EL (cell line): ENCODE results near the gene ARL16.

ENCODE experiments used
- DNase-seq: peaks from one replicate; pipeline ENCODE4 v3.0.0-alpha.2; 2016

Gene ARL16

GRCh38 chr17:81683584-81684441 lies at the start of gene ARL16, which contains the start of gene HGS:
TSS of gene ARL16 (minus strand) at chr17:81683797. CDS start at chr17:81683753, 44 bp downstream.
TSS of gene HGS (plus strand) at chr17:81684011. CDS start at chr17:81684067, 56 bp downstream.
- DNase-seq = peak; percentile 99

GRCh38 chr17:81727324-81728031 lies 43.9 kb upstream of the ARL16 start:
- DNase-seq = no peak

GRCh38 chr17:81726004-81726403 lies 42.4 kb upstream of the ARL16 start:
- no peak for DNase-seq

GRCh38 chr17:81725439-81725838 lies 41.8 kb upstream of the ARL16 start:
- DNase-seq = no peak

- DNase-seq = no peak
Observed at GRCh38 chr17:81723651-81724209, 40.1 kb upstream of the ARL16 start.

- no peak for DNase-seq
Observed at GRCh38 chr17:81722184-81723120, 38.9 kb upstream of the ARL16 start.

GRCh38 chr17:81720267-81721071 lies 36.9 kb upstream of the ARL16 start:
- DNase-seq = no peak

- no peak for DNase-seq
Observed at GRCh38 chr17:81719410-81720266, 36.0 kb upstream of the ARL16 start.

GRCh38 chr17:81717766-81718089 lies 34.1 kb upstream of the ARL16 start:
- no peak for DNase-seq

GRCh38 chr17:81717049-81717765 lies 33.6 kb upstream of the ARL16 start:
- DNase-seq = no peak

GRCh38 chr17:81716674-81716996 lies 33.0 kb upstream of the ARL16 start:
- no peak for DNase-seq

GRCh38 chr17:81715872-81716673 lies 32.5 kb upstream of the ARL16 start:
- no peak for DNase-seq

- no peak for DNase-seq
Observed at GRCh38 chr17:81715107-81715871, 31.7 kb upstream of the ARL16 start.

GRCh38 chr17:81714412-81715106 lies 31.0 kb upstream of the ARL16 start:
- DNase-seq = no peak

GRCh38 chr17:81713556-81714411 lies 30.2 kb upstream of the ARL16 start:
- DNase-seq = no peak

GRCh38 chr17:81713004-81713555 lies 29.5 kb upstream of the ARL16 start:
- DNase-seq = peak; percentile 27
